HepG2 (cell line): ENCODE measurements around the gene CFAP100. TPM values are rescaled to one million over a fixed set of nuclear protein-coding genes. Genes with fewer than 3 reads are reported as not detected.
A peak's percentile ranks its signal among the peaks of the same experiment; 100 is the strongest.

Experiments
- BHLHE40 ChIP-seq: IDR thresholded peaks from 2 replicates; pipeline ENCODE4 v1.6.1; 2011; ENCODE audit warnings: low read length, improper control_type of control experiment
- DMAP1 ChIP-seq: IDR thresholded peaks from 2 replicates; pipeline ENCODE4 v1.6.1; 2016
- DNMT3B ChIP-seq: conservative IDR thresholded peaks from 2 replicates; pipeline ENCODE4 v1.6.1; 2016; ENCODE audit warnings: missing biosample characterization, control low read depth
- DPF2 ChIP-seq: sonication (generic); formaldehyde crosslinking; IDR thresholded peaks from 2 replicates; pipeline ENCODE4 v1.4.0; 2020; ENCODE audit warnings: mild to moderate bottlenecking, low read depth, missing genetic modification reagents, borderline replicate concordance
- FOXP4 ChIP-seq: sonication (generic); formaldehyde crosslinking; IDR thresholded peaks from 2 replicates; pipeline ENCODE4 v1.4.0; 2020; ENCODE audit warnings: missing genetic modification reagents
- HINFP ChIP-seq: sonication (generic); formaldehyde crosslinking; IDR thresholded peaks from 2 replicates; pipeline ENCODE4 v1.4.0; 2020; ENCODE audit warnings: low read depth, mild to moderate bottlenecking, missing genetic modification reagents
- HNF4A ChIP-seq: sonication (generic); formaldehyde crosslinking; IDR thresholded peaks from 2 replicates; pipeline ENCODE4 v1.4.0; 2020; ENCODE audit warnings: missing genetic modification reagents
- HNRNPL ChIP-seq: fragments of 200-400 bp; formaldehyde crosslinking; IDR thresholded peaks from 2 replicates; pipeline ENCODE4 v1.6.1; 2017; ENCODE audit warnings: mild to moderate bottlenecking, low read depth, low read length
- MAFK ChIP-seq, 2 experiments: IDR thresholded peaks in 1 of 2; conservative IDR thresholded peaks in 1 of 2; 2 replicates each; pipeline ENCODE4 v1.6.1; 2011; ENCODE audit warnings: improper control_type of control experiment in 2 of 2, low read length in 2 of 2
- PAXIP1 ChIP-seq: sonication (generic); formaldehyde crosslinking; conservative IDR thresholded peaks from 2 replicates; pipeline ENCODE4 v1.4.0; 2020; ENCODE audit warnings: mild to moderate bottlenecking, missing genetic modification reagents, moderate library complexity
- RARG ChIP-seq: sonication (generic); formaldehyde crosslinking; IDR thresholded peaks from 2 replicates; pipeline ENCODE4 v1.4.0; 2020; ENCODE audit warnings: low read depth, mild to moderate bottlenecking, missing genetic modification reagents
- RBM22 ChIP-seq: fragments of 200-400 bp; formaldehyde crosslinking; optimal IDR thresholded peaks from 2 replicates; pipeline ENCODE3; 2017; ENCODE audit warnings: mild to moderate bottlenecking, low read length, moderate library complexity
- SPEN ChIP-seq: sonication (generic); formaldehyde crosslinking; IDR thresholded peaks from 2 replicates; pipeline ENCODE4 v1.5.1; 2020; ENCODE audit warnings: low read depth, mild to moderate bottlenecking, missing genetic modification reagents
- STAT6 ChIP-seq: sonication (generic); formaldehyde crosslinking; IDR thresholded peaks from 2 replicates; pipeline ENCODE4 v1.4.0; 2020; ENCODE audit warnings: missing genetic modification reagents, mild to moderate bottlenecking, borderline replicate concordance
- TBP ChIP-seq: sonication (generic); formaldehyde crosslinking; IDR thresholded peaks from 2 replicates; pipeline ENCODE4 v1.5.0; 2020; ENCODE audit warnings: missing genetic modification reagents
- ZNF264 ChIP-seq: sonication (generic); formaldehyde crosslinking; IDR thresholded peaks from 2 replicates; pipeline ENCODE4 v1.4.0; 2020; ENCODE audit warnings: missing genetic modification reagents
- ZNF331 ChIP-seq: sonication (generic); formaldehyde crosslinking; IDR thresholded peaks from 2 replicates; pipeline ENCODE4 v1.4.0; 2020; ENCODE audit warnings: missing genetic modification reagents
- ZNF570 ChIP-seq: sonication (generic); formaldehyde crosslinking; IDR thresholded peaks from 2 replicates; pipeline ENCODE4 v1.4.0; 2020; ENCODE audit warnings: mild to moderate bottlenecking, missing genetic modification reagents, borderline replicate concordance
- ZNF788 ChIP-seq: sonication (generic); formaldehyde crosslinking; IDR thresholded peaks from 2 replicates; pipeline ENCODE4 v1.5.0; 2020; ENCODE audit warnings: mild to moderate bottlenecking, missing genetic modification reagents, borderline replicate concordance
- ZSCAN29 ChIP-seq: sonication (generic); formaldehyde crosslinking; conservative IDR thresholded peaks from 2 replicates; pipeline ENCODE4 v1.4.0; 2020; ENCODE audit warnings: mild to moderate bottlenecking, missing genetic modification reagents
- polyA plus RNA-seq, 8 experiments: library from polyadenylated mRNA; depleted of rRNA in 3 of 8; stranded (reverse) in 7 of 8; unstranded in 1 of 8; fragments of >200 nt; fragmentation: Illumina TruSeq in 4 of 8; extraction: Trizol in 4 of 8; gene quantifications; 2 replicates each; pipeline versions ENCODE4 v1.2.1 to v1.2.3, GENCODE V29; 2011 to 2016; ENCODE audit warnings: low read depth in 4 of 8, missing spikeins in 1 of 8, mixed read lengths in 1 of 8; ENCODE audit not compliant: insufficient read depth in 1 of 8
- total RNA-seq, 5 experiments: library from RNA; depleted of rRNA; stranded (reverse); fragments of >200 nt; fragmentation: Illumina TruSeq; extraction: Trizol; gene quantifications; 2 replicates each; pipeline ENCODE4 v1.2.3, GENCODE V29; 2016; ENCODE audit warnings: low read depth in 1 of 5

CFAP100 gene
- total and polyA plus RNA-seq, 2 of the 13 experiments (the other 11 are each of a cell fraction or from before 2014, with no cell fraction given) = 0.32 TPM; not detected in 1

- no peak for TF ChIP-seq ZNF570 (CRISPR knock-in tag)
- TF ChIP-seq HINFP (CRISPR knock-in tag) = no peak
- peak; percentile 49; the same call in 1 of the 2 replicates for TF ChIP-seq DPF2 (CRISPR knock-in tag)
- no peak for TF ChIP-seq SPEN
- TF ChIP-seq HNF4A (CRISPR knock-in tag) = peak; percentile 79
- no peak for TF ChIP-seq DMAP1
- no peak for TF ChIP-seq TBP (CRISPR knock-in tag)
- no peak for TF ChIP-seq DNMT3B
- peak; percentile 53; the same call in 1 of the 2 replicates for TF ChIP-seq ZNF264
- TF ChIP-seq MAFK (conservative IDR thresholded peaks at IDR 0.05 in 1 of 2, IDR thresholded peaks at IDR 0.05 in 1 of 2; ENCODE audit: low read length in 2 of 2) = no peak
- 0 out of 2 replicates have a peak, but pooled peaks have one; percentile 18 for TF ChIP-seq BHLHE40
- 0 out of 2 replicates have a peak, but pooled peaks have one; percentile 46 for TF ChIP-seq ZNF788 (CRISPR knock-in tag)
- TF ChIP-seq PAXIP1 = peak; percentile 48; the same call in 1 of the 2 replicates
- TF ChIP-seq ZNF331 (CRISPR knock-in tag) = 0 out of 2 replicates have a peak, but pooled peaks have one; percentile 10
- no peak for TF ChIP-seq STAT6 (CRISPR knock-in tag)
- 0 out of 2 replicates have a peak, but pooled peaks have one; percentile 31 for TF ChIP-seq ZSCAN29
- TF ChIP-seq RARG (CRISPR knock-in tag) = no peak
- 0 out of 2 replicates have a peak, but pooled peaks have one; percentile 49 for TF ChIP-seq HNRNPL
- peak; percentile 32; the same call in 1 of the 2 replicates for TF ChIP-seq FOXP4 (CRISPR knock-in tag)
- TF ChIP-seq RBM22 = peak; percentile 38
Observed at GRCh38 chr3:126353694-126354321, 40.9 kb upstream of the CFAP100 start (continued).
